ENCODE data around the gene C15orf39. TPM values are rescaled to one million over a fixed set of nuclear protein-coding genes. Genes with fewer than 3 reads are reported as not detected.

C15orf39 gene
- total and polyA plus RNA-seq, 2 of the 13 experiments (the other 11 are each of a cell fraction or from before 2014, with no cell fraction given) = 6.2 to 13.5 TPM

DNA sequence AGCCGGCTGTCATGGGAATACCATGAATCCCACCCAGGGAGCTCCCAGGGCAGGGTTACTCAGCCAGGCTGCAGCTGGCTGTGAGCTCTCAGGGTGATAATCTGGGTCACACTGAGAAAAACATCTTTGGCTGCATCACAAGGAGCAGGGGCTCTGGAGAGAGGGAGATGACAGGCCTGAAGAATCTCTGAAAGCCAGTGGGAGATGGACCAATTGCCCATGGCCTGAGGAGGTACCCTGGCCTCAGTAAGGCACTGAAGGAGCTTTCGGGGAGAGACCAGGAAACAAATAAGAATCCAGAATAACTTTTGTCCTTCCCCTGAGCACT, 28.3 kb downstream of the C15orf39 start:
- Histone ChIP-seq H3K27me3 (ENCODE audit: control insufficient read depth in 1 of 2, insufficient read depth in 2 of 2, low read length in 2 of 2) (peaks cover 5 to 56% of the 10 kb centered on the region in 2 experiments; a peak in 3 of 5 replicates), H3K4me2 (ENCODE audit: low read depth, low read length) (no peak overlapping the region), H3K36me3 (replicated peaks in 1 of 2; ENCODE audit: control insufficient read depth in 1 of 2, insufficient read depth in 2 of 2, low read length in 2 of 2) (no peaks in the 10 kb centered on the region), H3K4me3 (replicated peaks in 1 of 3; ENCODE audit: insufficient read depth in 1 of 3, low read depth in 2 of 3, low read length in 3 of 3) (no peak overlapping the region), H3K9me3 (ENCODE audit: low read length) (no peaks in the 10 kb centered on the region), H3K79me2 (ENCODE audit: insufficient read depth, low read length) (no peaks in the 10 kb centered on the region), H3K4me1 (ENCODE audit: insufficient read depth, low read length) (peaks cover 14% of the 10 kb centered on the region; the same call in 1 of the 2 replicates), H2AFZ (ENCODE audit: low read length) (no peak overlapping the region), H4K20me1 (ENCODE audit: insufficient read depth, low read length) (no peaks in the 10 kb centered on the region), H3K9ac (ENCODE audit: insufficient read depth, low read depth, low read length) (no peak overlapping the region), H3K27ac (ENCODE audit: extremely low read length, insufficient read depth, low read length) (no peak overlapping the region)
- POLR2A ChIA-PET = no interaction called here
- CTCF ChIA-PET (ENCODE audit: low intra/inter-chr PET ratio, low total read pairs) = no interaction called here
- DNase-seq (ENCODE audit: low spot score) (no peak), ATAC-seq (no peak), FAIRE-seq (no peak)
- TF ChIP-seq ADNP (CRISPR knock-in tag; IDR thresholded peaks at IDR 0.05) = no peak
- TF ChIP-seq, protein P1, sequence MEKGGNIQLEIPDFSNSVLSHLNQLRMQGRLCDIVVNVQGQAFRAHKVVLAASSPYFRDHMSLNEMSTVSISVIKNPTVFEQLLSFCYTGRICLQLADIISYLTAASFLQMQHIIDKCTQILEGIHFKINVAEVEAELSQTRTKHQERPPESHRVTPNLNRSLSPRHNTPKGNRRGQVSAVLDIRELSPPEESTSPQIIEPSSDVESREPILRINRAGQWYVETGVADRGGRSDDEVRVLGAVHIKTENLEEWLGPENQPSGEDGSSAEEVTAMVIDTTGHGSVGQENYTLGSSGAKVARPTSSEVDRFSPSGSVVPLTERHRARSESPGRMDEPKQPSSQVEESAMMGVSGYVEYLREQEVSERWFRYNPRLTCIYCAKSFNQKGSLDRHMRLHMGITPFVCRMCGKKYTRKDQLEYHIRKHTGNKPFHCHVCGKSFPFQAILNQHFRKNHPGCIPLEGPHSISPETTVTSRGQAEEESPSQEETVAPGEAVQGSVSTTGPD (CRISPR knock-in tag; IDR thresholded peaks at IDR 0.05) = no peak
- no peak for TF ChIP-seq ZNF703 (CRISPR knock-in tag; IDR thresholded peaks at IDR 0.05; ENCODE audit: borderline replicate concordance)
- no peak for TF ChIP-seq ZNF891 (CRISPR knock-in tag; IDR thresholded peaks at IDR 0.05)
- no peak for TF ChIP-seq MYNN (CRISPR knock-in tag; IDR thresholded peaks at IDR 0.05; ENCODE audit: low read depth)
- TF ChIP-seq EP300 (IDR thresholded peaks at IDR 0.05; ENCODE audit: low read depth in 2 of 2, low read length in 2 of 2) = no peak
- TF ChIP-seq EP300 (CRISPR knock-in tag; IDR thresholded peaks at IDR 0.05; ENCODE audit: borderline replicate concordance) = no peak
- no peak for TF ChIP-seq KDM5B (CRISPR knock-in tag; IDR thresholded peaks at IDR 0.05; ENCODE audit: borderline replicate concordance)
- TF ChIP-seq, protein P2, sequence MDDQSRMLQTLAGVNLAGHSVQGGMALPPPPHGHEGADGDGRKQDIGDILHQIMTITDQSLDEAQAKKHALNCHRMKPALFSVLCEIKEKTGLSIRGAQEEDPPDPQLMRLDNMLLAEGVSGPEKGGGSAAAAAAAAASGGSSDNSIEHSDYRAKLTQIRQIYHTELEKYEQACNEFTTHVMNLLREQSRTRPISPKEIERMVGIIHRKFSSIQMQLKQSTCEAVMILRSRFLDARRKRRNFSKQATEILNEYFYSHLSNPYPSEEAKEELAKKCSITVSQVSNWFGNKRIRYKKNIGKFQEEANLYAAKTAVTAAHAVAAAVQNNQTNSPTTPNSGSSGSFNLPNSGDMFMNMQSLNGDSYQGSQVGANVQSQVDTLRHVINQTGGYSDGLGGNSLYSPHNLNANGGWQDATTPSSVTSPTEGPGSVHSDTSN (CRISPR knock-in tag; IDR thresholded peaks at IDR 0.05; ENCODE audit: borderline replicate concordance) = no peak
- TF ChIP-seq ZNF10 (CRISPR knock-in tag; IDR thresholded peaks at IDR 0.05; ENCODE audit: borderline replicate concordance, low read depth) = no peak
- TF ChIP-seq, protein P3, sequence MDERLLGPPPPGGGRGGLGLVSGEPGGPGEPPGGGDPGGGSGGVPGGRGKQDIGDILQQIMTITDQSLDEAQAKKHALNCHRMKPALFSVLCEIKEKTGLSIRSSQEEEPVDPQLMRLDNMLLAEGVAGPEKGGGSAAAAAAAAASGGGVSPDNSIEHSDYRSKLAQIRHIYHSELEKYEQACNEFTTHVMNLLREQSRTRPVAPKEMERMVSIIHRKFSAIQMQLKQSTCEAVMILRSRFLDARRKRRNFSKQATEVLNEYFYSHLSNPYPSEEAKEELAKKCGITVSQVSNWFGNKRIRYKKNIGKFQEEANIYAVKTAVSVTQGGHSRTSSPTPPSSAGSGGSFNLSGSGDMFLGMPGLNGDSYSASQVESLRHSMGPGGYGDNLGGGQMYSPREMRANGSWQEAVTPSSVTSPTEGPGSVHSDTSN (CRISPR knock-in tag; IDR thresholded peaks at IDR 0.05) = no peak
- no peak for TF ChIP-seq PHF5A (CRISPR knock-in tag; IDR thresholded peaks at IDR 0.05; ENCODE audit: low read depth, unreplicated experiment)
- TF ChIP-seq, protein P4, sequence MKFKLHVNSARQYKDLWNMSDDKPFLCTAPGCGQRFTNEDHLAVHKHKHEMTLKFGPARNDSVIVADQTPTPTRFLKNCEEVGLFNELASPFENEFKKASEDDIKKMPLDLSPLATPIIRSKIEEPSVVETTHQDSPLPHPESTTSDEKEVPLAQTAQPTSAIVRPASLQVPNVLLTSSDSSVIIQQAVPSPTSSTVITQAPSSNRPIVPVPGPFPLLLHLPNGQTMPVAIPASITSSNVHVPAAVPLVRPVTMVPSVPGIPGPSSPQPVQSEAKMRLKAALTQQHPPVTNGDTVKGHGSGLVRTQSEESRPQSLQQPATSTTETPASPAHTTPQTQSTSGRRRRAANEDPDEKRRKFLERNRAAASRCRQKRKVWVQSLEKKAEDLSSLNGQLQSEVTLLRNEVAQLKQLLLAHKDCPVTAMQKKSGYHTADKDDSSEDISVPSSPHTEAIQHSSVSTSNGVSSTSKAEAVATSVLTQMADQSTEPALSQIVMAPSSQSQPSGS (CRISPR knock-in tag; IDR thresholded peaks at IDR 0.05) = no peak
- TF ChIP-seq ZMYM3 (CRISPR knock-in tag; IDR thresholded peaks at IDR 0.05) = no peak
- TF ChIP-seq REPIN1 (CRISPR knock-in tag; IDR thresholded peaks at IDR 0.05; ENCODE audit: borderline replicate concordance, low read depth) = no peak
- 93% methylated on average over 1 of the region's 2 CpGs for WGBS (ENCODE audit: low lambda C conversion rate)
- intact Hi-C loops (cut with micrococcal nuclease; ENCODE audit: unreplicated experiment) = no loop called here
- in situ Hi-C loops (cut with HindIII; ENCODE audit: extremely low pct_ligation_motif_present, low pct_unique_long_range_greater_than_20kb) = loop anchor here (25.0 kb wide), 1 partner anchor 532 kb away; no protein-coding TSS in a partner anchor
- no TSS peak for BruUV-seq (replicated peaks)

All from HepG2 (cell line).